HEK293 (cell line): ENCODE measurements around the gene SIX4.

Experiments used
- MZF1 ChIP-seq: fragments of 450-650 bp; formaldehyde crosslinking; IDR thresholded peaks from 2 replicates; pipeline ENCODE4 v1.5.1; 2017; ENCODE audit warnings: missing biosample characterization, missing genetic modification characterization, borderline replicate concordance
- PRDM10 ChIP-seq: fragments of 450-650 bp; formaldehyde crosslinking; IDR thresholded peaks from 2 replicates; pipeline ENCODE4 v1.5.1; 2016; ENCODE audit warnings: missing biosample characterization, missing genetic modification characterization
- REST ChIP-seq: fragments of 450-650 bp; formaldehyde crosslinking; IDR thresholded peaks from 2 replicates; pipeline ENCODE4 v1.5.1; 2016; ENCODE audit warnings: missing biosample characterization, missing genetic modification characterization
- SP7 ChIP-seq: fragments of 450-650 bp; formaldehyde crosslinking; IDR thresholded peaks from 2 replicates; pipeline ENCODE4 v1.5.1; 2016; ENCODE audit warnings: missing biosample characterization, missing genetic modification characterization
- TSHZ1 ChIP-seq: fragments of 450-650 bp; formaldehyde crosslinking; IDR thresholded peaks from 2 replicates; pipeline ENCODE4 v1.5.1; 2016; ENCODE audit warnings: missing biosample characterization, missing genetic modification characterization, borderline replicate concordance
- ZFP3 ChIP-seq: fragments of 450-650 bp; formaldehyde crosslinking; IDR thresholded peaks from 2 replicates; pipeline ENCODE4 v1.5.1; 2016; ENCODE audit warnings: low read depth, missing biosample characterization, missing genetic modification characterization
- ZNF148 ChIP-seq: fragments of 450-650 bp; formaldehyde crosslinking; IDR thresholded peaks from 2 replicates; pipeline ENCODE4 v1.5.0; 2017; ENCODE audit warnings: missing biosample characterization, missing genetic modification characterization, borderline replicate concordance
- ZNF157 ChIP-seq: fragments of 450-650 bp; formaldehyde crosslinking; IDR thresholded peaks from 2 replicates; pipeline ENCODE4 v1.5.1; 2016; ENCODE audit warnings: missing biosample characterization, missing genetic modification characterization
- ZNF175 ChIP-seq: fragments of 450-650 bp; formaldehyde crosslinking; IDR thresholded peaks from 2 replicates; pipeline ENCODE4 v1.5.1; 2016; ENCODE audit warnings: missing biosample characterization, missing genetic modification characterization
- ZNF280C ChIP-seq: fragments of 450-650 bp; formaldehyde crosslinking; IDR thresholded peaks from 2 replicates; pipeline ENCODE4 v1.5.1; 2016; ENCODE audit warnings: missing biosample characterization, missing genetic modification characterization
- ZNF292 ChIP-seq: fragments of 450-650 bp; formaldehyde crosslinking; IDR thresholded peaks from 2 replicates; pipeline ENCODE4 v1.5.1; 2016; ENCODE audit warnings: low read depth, missing biosample characterization, missing genetic modification characterization, borderline replicate concordance
- ZNF311 ChIP-seq: fragments of 450-650 bp; formaldehyde crosslinking; IDR thresholded peaks from 2 replicates; pipeline ENCODE4 v1.5.1; 2017; ENCODE audit warnings: missing biosample characterization, missing genetic modification characterization, borderline replicate concordance
- ZNF521 ChIP-seq: fragments of 450-650 bp; formaldehyde crosslinking; IDR thresholded peaks from 2 replicates; pipeline ENCODE4 v1.5.1; 2017; ENCODE audit warnings: missing biosample characterization, mild to moderate bottlenecking, missing genetic modification characterization
- ZNF560 ChIP-seq: fragments of 450-650 bp; formaldehyde crosslinking; IDR thresholded peaks from 2 replicates; pipeline ENCODE4 v1.5.1; 2017; ENCODE audit warnings: missing biosample characterization, missing genetic modification characterization, borderline replicate concordance
- ZNF571 ChIP-seq: fragments of 450-650 bp; formaldehyde crosslinking; IDR thresholded peaks from 2 replicates; pipeline ENCODE4 v1.5.0; 2017; ENCODE audit warnings: missing biosample characterization, missing genetic modification characterization
- ZNF639 ChIP-seq: fragments of 450-650 bp; formaldehyde crosslinking; IDR thresholded peaks from 2 replicates; pipeline ENCODE4 v1.5.1; 2016; ENCODE audit warnings: missing biosample characterization, missing genetic modification characterization
- ZNF658 ChIP-seq: fragments of 450-650 bp; formaldehyde crosslinking; IDR thresholded peaks from 2 replicates; pipeline ENCODE4; 2016; ENCODE audit warnings: missing biosample characterization, missing genetic modification characterization
- ZNF670 ChIP-seq: fragments of 450-650 bp; formaldehyde crosslinking; IDR thresholded peaks from 2 replicates; pipeline ENCODE4 v1.5.1; 2016; ENCODE audit warnings: missing biosample characterization, missing genetic modification characterization, low read depth
- ZNF76 ChIP-seq: fragments of 450-650 bp; formaldehyde crosslinking; IDR thresholded peaks from 2 replicates; pipeline ENCODE4; 2016; ENCODE audit warnings: low read depth, missing biosample characterization, missing genetic modification characterization, borderline replicate concordance
- ZNF837 ChIP-seq: fragments of 450-650 bp; formaldehyde crosslinking; IDR thresholded peaks from 2 replicates; pipeline ENCODE4 v1.5.1; 2016; ENCODE audit warnings: missing biosample characterization, missing genetic modification characterization

The SIX4 gene

GRCh38 chr14:60734465-60735242 is 10.5 kb upstream of the SIX4 start, which contains the start of gene MNAT1 (continued):
- TF ChIP-seq ZNF670 (tag by site-specific recombination) = no peak
- peak; percentile 60 for TF ChIP-seq SP7 (tag by site-specific recombination)
- no peak for TF ChIP-seq ZNF311
- no peak for TF ChIP-seq ZNF280C (tag by site-specific recombination)
- no peak for TF ChIP-seq ZNF521
- TF ChIP-seq ZNF76 (tag by site-specific recombination) = peak; percentile 67
- no peak for TF ChIP-seq TSHZ1 (tag by site-specific recombination)
- no peak for TF ChIP-seq ZNF292 (tag by site-specific recombination)
- peak; percentile 82 for TF ChIP-seq ZNF639 (tag by site-specific recombination)
- no peak for TF ChIP-seq ZNF658 (tag by site-specific recombination)
- TF ChIP-seq ZNF571 = no peak
- no peak for TF ChIP-seq ZNF837 (tag by site-specific recombination)
- no peak for TF ChIP-seq ZNF560
- TF ChIP-seq REST = 0 out of 2 replicates have a peak, but pooled peaks have one; percentile 48
- peak; percentile 92 for TF ChIP-seq PRDM10
- no peak for TF ChIP-seq ZNF157 (tag by site-specific recombination)
- no peak for TF ChIP-seq ZFP3 (tag by site-specific recombination)
- TF ChIP-seq MZF1 (tag by site-specific recombination) = no peak
- TF ChIP-seq ZNF148 (tag by site-specific recombination) = peak; percentile 29; the same call in 1 of the 2 replicates
- TF ChIP-seq ZNF175 (tag by site-specific recombination) = no peak
